Endodermal cell (in vitro differentiated cells): ENCODE measurements around the gene PREX1. TPM values are rescaled to one million over a fixed set of nuclear protein-coding genes. Genes with fewer than 3 reads are reported as not detected.

ENCODE experiments used
- DNase-seq: peaks from one replicate; pipeline ENCODE4 v3.0.0-alpha.2; 2017
- H3K27ac ChIP-seq: 2 replicates; pipeline ENCODE4 v1.5.1; 2013; ENCODE audit warnings: mild to moderate bottlenecking, low read depth, low read length, moderate library complexity
- H3K27me3 ChIP-seq: 2 replicates; pipeline ENCODE4 v1.6.1; 2013; ENCODE audit warnings: mild to moderate bottlenecking, low read length, moderate library complexity; ENCODE audit not compliant: insufficient read depth, control insufficient read depth, poor library complexity, severe bottlenecking
- H3K36me3 ChIP-seq: 2 replicates; pipeline ENCODE4 v1.7.0; 2013; ENCODE audit warnings: mild to moderate bottlenecking, low read length, moderate library complexity; ENCODE audit not compliant: control insufficient read depth, insufficient read depth
- H3K4me1 ChIP-seq: one replicate; pipeline ENCODE4 v1.7.0; 2013; ENCODE audit warnings: low read length; ENCODE audit not compliant: control insufficient read depth, insufficient read depth
- H3K4me3 ChIP-seq: 2 replicates; pipeline ENCODE4 v1.5.1; 2013; ENCODE audit warnings: mild to moderate bottlenecking, low read length, moderate library complexity
- H3K9ac ChIP-seq: 2 replicates; pipeline ENCODE4 v1.6.1; 2013; ENCODE audit warnings: mild to moderate bottlenecking, low read length, moderate library complexity; ENCODE audit not compliant: poor library complexity, severe bottlenecking; ENCODE audit errors: extremely low read depth
- H3K9me3 ChIP-seq: 2 replicates; pipeline ENCODE4 v1.6.1; 2013; ENCODE audit warnings: mild to moderate bottlenecking, low read length, moderate library complexity; ENCODE audit not compliant: control insufficient read depth
- H3K27ac Mint-ChIP-seq: 2 replicates; pipeline ENCODE4 v1.8.0; 2020; ENCODE audit warnings: mixed read lengths
- H3K27me3 Mint-ChIP-seq: 2 replicates; pipeline ENCODE4 v1.8.0; 2021; ENCODE audit warnings: mild to moderate bottlenecking, mixed read lengths; ENCODE audit not compliant: insufficient read depth
- H3K36me3 Mint-ChIP-seq: 2 replicates; pipeline ENCODE4 v1.8.0; 2020; ENCODE audit warnings: low read depth, mixed read lengths
- H3K4me1 Mint-ChIP-seq: 2 replicates; pipeline ENCODE4 v1.8.0; 2020; ENCODE audit warnings: mixed read lengths
- H3K4me3 Mint-ChIP-seq: 2 replicates; pipeline ENCODE4 v1.8.0; 2020; ENCODE audit warnings: mild to moderate bottlenecking, moderate library complexity, mixed read lengths
- H3K9me3 Mint-ChIP-seq: 2 replicates; pipeline ENCODE4 v1.8.0; 2020; ENCODE audit warnings: mild to moderate bottlenecking, mixed read lengths
- CTCF ChIP-seq: fragments of 200-600 bp; sonication (generic); conservative IDR thresholded peaks from 2 replicates; pipeline ENCODE4 v1.5.0; 2021; ENCODE audit warnings: antibody characterized with exemption, mild to moderate bottlenecking
- WGBS, 2 experiments: methylation state at CpG; one replicate each; pipeline versions ENCODE4 v1.1.5 to v1.1.7; 2013; ENCODE audit warnings: missing lambda C conversion rate in 2 of 2, mixed read lengths in 1 of 2; ENCODE audit not compliant: insufficient coverage in 1 of 2, insufficient read length in 1 of 2; 5-methylcytosine and 5-hydroxymethylcytosine counted together
- total RNA-seq, 2 donors: library from RNA; stranded (reverse); fragmentation: NEBNext Ultra II Directional in 1 of 2; extraction: Animal tissue kit (Norgen Biotek cat#: 25700) in 1 of 2; gene quantifications; 2 replicates in 1 of 2; 3 replicates in 1 of 2; pipeline ENCODE4 v1.2.1, GENCODE V29; 2021

Gene PREX1
- total RNA-seq, 2 donors from 2014 or later = 65.3 to 70.5 TPM

DNA sequence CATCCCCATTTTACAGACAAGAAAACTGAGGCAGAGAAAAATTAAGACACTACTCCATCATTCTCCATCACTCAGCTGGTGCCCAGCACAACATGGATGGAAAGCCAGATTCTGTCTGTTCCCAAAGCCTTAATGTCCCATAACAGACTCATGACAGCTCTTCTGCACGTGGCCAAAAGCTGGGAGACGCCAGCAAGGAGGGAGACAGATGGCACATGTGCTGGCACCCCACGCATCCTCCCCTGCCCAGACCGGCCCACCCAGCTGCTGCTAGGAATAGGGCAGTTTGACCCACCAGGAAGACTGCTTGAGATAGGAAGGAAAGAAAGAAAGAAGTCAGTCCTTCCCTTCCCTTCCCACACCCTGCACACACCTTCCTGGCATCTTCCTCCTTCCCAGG is 96.3 kb downstream of the PREX1 start:
- no peak for DNase-seq
- TF ChIP-seq CTCF = no peak
- H3K36me3 ChIP-seq = peaks cover 82% of the 10 kb centered on the region
- no peak overlapping the region for H3K4me3 ChIP-seq
- peaks cover 3% of the 10 kb centered on the region for H3K4me1 Mint-ChIP-seq
- WGBS, 2 experiments = 90 to 100% methylated on average over 3 to 4 of the region's 4 CpGs
- H3K27ac ChIP-seq = no peak overlapping the region
- peaks cover 67% of the 10 kb centered on the region for H3K36me3 Mint-ChIP-seq
- H3K9ac ChIP-seq = no peak overlapping the region
- H3K4me1 ChIP-seq = no peaks in the 10 kb centered on the region
- no peak overlapping the region for H3K27ac Mint-ChIP-seq
- H3K9me3 ChIP-seq = no peaks in the 10 kb centered on the region
- no peaks in the 10 kb centered on the region for H3K9me3 Mint-ChIP-seq
- H3K27me3 Mint-ChIP-seq = no peaks in the 10 kb centered on the region
- H3K27me3 ChIP-seq = no peaks in the 10 kb centered on the region
- H3K4me3 Mint-ChIP-seq = no peak overlapping the region

- H3K27ac ChIP-seq = no peak overlapping the region
- H3K9me3 Mint-ChIP-seq = no peaks in the 10 kb centered on the region
- DNase-seq = no peak
- H3K4me1 ChIP-seq = no peaks in the 10 kb centered on the region
- no peak overlapping the region for H3K9ac ChIP-seq
- peaks cover 82% of the 10 kb centered on the region for H3K36me3 ChIP-seq
- 96 to 100% methylated on average over 1 to 3 of the region's 3 CpGs for WGBS, 2 experiments
- no peaks in the 10 kb centered on the region for H3K9me3 ChIP-seq
- peaks cover 67% of the 10 kb centered on the region for H3K36me3 Mint-ChIP-seq
- H3K27me3 ChIP-seq = no peaks in the 10 kb centered on the region
- H3K27ac Mint-ChIP-seq = no peak overlapping the region
- H3K4me3 Mint-ChIP-seq = no peak overlapping the region
- no peaks in the 10 kb centered on the region for H3K27me3 Mint-ChIP-seq
- TF ChIP-seq CTCF = no peak
- no peak overlapping the region for H3K4me3 ChIP-seq
- peaks cover 3% of the 10 kb centered on the region for H3K4me1 Mint-ChIP-seq
Observed at GRCh38 chr20:48730977-48731376, 96.8 kb downstream of the PREX1 start.

DNA sequence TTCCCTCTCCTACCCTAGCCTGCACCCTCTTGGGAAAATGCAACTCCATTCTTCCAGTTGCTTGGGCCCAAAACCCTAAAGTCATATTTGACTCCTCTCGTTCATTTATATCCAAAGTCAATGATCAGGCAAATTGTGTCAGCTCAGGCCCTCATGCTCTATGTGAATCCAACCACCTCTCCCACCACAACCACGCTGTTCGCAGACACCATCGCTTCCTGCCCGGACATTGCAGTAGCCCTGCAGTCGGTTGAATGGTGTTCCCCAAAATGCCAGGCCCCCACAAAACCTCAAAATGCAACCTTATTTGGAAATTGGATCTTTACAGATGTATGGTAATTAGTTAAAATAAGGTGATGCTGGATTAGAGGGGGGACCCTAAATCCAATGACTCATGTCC is 98.3 kb downstream of the PREX1 start:
- no peak overlapping the region for H3K9ac ChIP-seq
- no peaks in the 10 kb centered on the region for H3K27me3 ChIP-seq
- no peak overlapping the region for H3K4me3 ChIP-seq
- no peak overlapping the region for H3K27ac ChIP-seq
- no peaks in the 10 kb centered on the region for H3K27me3 Mint-ChIP-seq
- peak overlapping the region; percentile 13 for H3K27ac Mint-ChIP-seq
- peaks cover 74% of the 10 kb centered on the region for H3K36me3 Mint-ChIP-seq
- no peak overlapping the region for H3K4me3 Mint-ChIP-seq
- DNase-seq = no peak
- H3K36me3 ChIP-seq = peaks cover 84% of the 10 kb centered on the region
- TF ChIP-seq CTCF = no peak
- H3K9me3 Mint-ChIP-seq = no peaks in the 10 kb centered on the region
- H3K9me3 ChIP-seq = no peaks in the 10 kb centered on the region
- WGBS, 2 experiments = 98 to 100% methylated on average over 5 to 6 of the region's 6 CpGs
- H3K4me1 Mint-ChIP-seq = peaks cover 10% of the 10 kb centered on the region
- no peaks in the 10 kb centered on the region for H3K4me1 ChIP-seq
